ENCODE results near the gene DNASE1.

DNA sequence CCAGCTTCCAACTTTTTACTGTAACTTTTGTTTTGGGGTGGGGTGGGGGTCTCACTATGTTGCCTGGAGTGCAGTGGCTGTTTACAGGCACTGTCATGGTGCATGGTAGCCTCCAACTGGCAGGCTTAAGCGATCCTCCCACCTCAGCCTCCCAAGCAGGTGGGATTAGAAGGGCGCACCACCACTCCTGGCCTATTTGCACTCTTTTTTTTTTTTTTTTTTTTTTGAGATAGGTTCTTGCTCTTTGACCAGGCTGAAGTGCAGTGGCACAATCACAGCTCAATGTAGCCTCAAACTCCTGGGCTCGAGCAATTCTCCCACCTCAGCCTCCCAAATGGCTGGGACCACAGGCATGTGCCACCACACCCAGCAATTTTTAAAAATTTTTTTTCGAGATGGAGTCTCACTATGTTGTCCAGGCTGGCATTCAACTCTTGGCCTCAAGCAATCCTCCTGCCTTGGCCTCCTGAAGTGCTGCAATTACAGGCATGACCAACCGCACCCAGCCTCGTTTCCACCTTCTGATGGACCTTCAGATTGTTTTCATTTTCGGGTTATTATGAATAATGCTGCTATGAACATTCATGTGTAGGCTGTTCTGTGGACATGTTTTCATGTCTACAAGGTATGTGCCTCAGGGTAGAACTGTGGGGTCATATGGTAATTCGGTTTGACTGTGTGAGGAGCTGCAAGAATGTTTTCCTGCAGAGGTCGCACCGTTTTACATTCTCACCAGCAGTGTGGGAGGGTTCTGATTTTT, 51.9 kb downstream of the DNASE1 start:
- TF ChIP-seq POLR2AphosphoS5 (IDR thresholded peaks at IDR 0.05; ENCODE audit: low read depth, low read length) (no peak), POLR2A (IDR thresholded peaks at IDR 0.05; ENCODE audit: low read depth, low read length) (no peak)
